Upper lobe of left lung (tissue), 4 donors: ENCODE results near the gene UBE2E2.

ENCODE experiments used
- CTCF ChIP-seq, 6 experiments: fragments of 450-650 bp in 4 of 6; fragments of 200-600 bp in 2 of 6; sonication (generic) in 2 of 6; IDR thresholded peaks; one replicate each; pipeline ENCODE4 v1.5.1; 2016 to 2019; ENCODE audit warnings: antibody characterized with exemption in 6 of 6
- EP300 ChIP-seq, 4 donors: sonication (generic); formaldehyde crosslinking; IDR thresholded peaks; one replicate each; pipeline ENCODE4 v1.5.1; 2017; ENCODE audit warnings: antibody characterized with exemption in 4 of 4, control low read depth in 2 of 4
- POLR2A ChIP-seq, 4 donors: fragments of 450-650 bp; IDR thresholded peaks; one replicate each; pipeline ENCODE4 v1.5.1; 2016 to 2017; ENCODE audit warnings: antibody characterized with exemption in 4 of 4, mild to moderate bottlenecking in 2 of 4
- POLR2AphosphoS5 ChIP-seq, 2 donors: sonication (generic); formaldehyde crosslinking; IDR thresholded peaks; one replicate each; pipeline ENCODE4 v1.5.1; 2017; ENCODE audit warnings: antibody characterized with exemption in 2 of 2

DNA sequence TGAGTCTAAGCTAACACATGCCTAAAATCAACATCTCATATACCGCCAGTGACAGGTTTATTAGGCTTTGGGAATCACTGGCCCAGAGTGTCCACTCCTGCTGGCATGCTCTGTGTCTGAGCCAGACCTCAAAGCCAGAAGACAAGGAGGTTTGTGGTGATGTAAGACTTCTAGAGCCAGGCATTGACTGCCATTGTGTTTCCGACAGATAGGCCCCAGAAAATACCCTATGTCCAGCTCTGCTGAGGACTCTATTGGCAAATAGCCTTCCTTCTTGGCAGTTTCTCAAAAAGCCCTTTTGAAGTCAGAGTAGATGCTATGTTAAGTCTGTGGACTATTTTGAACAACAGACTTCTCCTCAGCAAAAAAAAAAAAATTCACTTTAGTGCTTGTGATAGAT, 420.7 kb downstream of the UBE2E2 start:
- no peak for TF ChIP-seq POLR2AphosphoS5 (IDR thresholded peaks at IDR 0.05)
- no peak for TF ChIP-seq CTCF (IDR thresholded peaks at IDR 0.05)
- no peak for TF ChIP-seq EP300 (IDR thresholded peaks at IDR 0.05)
- no peak for TF ChIP-seq POLR2A (IDR thresholded peaks at IDR 0.05)
